ENCODE results near the gene FCGR3B. TPM values are rescaled to one million over a fixed set of nuclear protein-coding genes. Genes with fewer than 3 reads are reported as not detected.
"Not testable (repeated sequence)": the region's sequence is repeated elsewhere in the genome, so short reads cannot be mapped to it uniquely, and the experiment has no call there.

The FCGR3B gene
- total RNA-seq, 2 experiments from 2014 or later = not detected

GRCh38 chr1:161661660-161662311 is 30.8 kb upstream of the FCGR3B start:
- intact Hi-C loops (cut with DNase I, micrococcal nuclease); H3K27ac Mint-ChIP-seq; ATAC-seq; H3K27me3 Mint-ChIP-seq; CTCF ChIA-PET; H3K4me1 Mint-ChIP-seq; DNase-seq; H3K9me3 Mint-ChIP-seq (ENCODE audit: low read depth); H3K4me3 Mint-ChIP-seq; POLR2A ChIA-PET; H3K36me3 Mint-ChIP-seq (ENCODE audit: low read depth): not testable (repeated sequence)

- H3K36me3 Mint-ChIP-seq (ENCODE audit: low read depth); H3K4me1 Mint-ChIP-seq; H3K27me3 Mint-ChIP-seq; POLR2A ChIA-PET; H3K4me3 Mint-ChIP-seq; H3K27ac Mint-ChIP-seq; H3K9me3 Mint-ChIP-seq (ENCODE audit: low read depth); DNase-seq; ATAC-seq; CTCF ChIA-PET: not testable (repeated sequence)
- intact Hi-C loops (cut with DNase I, micrococcal nuclease) = loop anchor here in 1 of 2 experiments (10.0 kb wide), 1 partner anchor 94 kb away; no protein-coding TSS in a partner anchor
Measured at GRCh38 chr1:161658524-161658923, 27.5 kb upstream of the FCGR3B start.

GRCh38 chr1:161653971-161654370 is 23.0 kb upstream of the FCGR3B start:
- H3K36me3 Mint-ChIP-seq (ENCODE audit: low read depth); CTCF ChIA-PET; DNase-seq; H3K27ac Mint-ChIP-seq; H3K4me1 Mint-ChIP-seq; POLR2A ChIA-PET; H3K4me3 Mint-ChIP-seq; H3K9me3 Mint-ChIP-seq (ENCODE audit: low read depth); ATAC-seq: not testable (repeated sequence)
- H3K27me3 Mint-ChIP-seq = peaks cover 11% of the 10 kb centered on the region
- intact Hi-C loops (cut with DNase I, micrococcal nuclease) = loop anchor here in 1 of 2 experiments (10.0 kb wide), 1 partner anchor 89 kb away; no protein-coding TSS in a partner anchor

- H3K9me3 Mint-ChIP-seq (ENCODE audit: low read depth); CTCF ChIA-PET; POLR2A ChIA-PET; DNase-seq; ATAC-seq; H3K36me3 Mint-ChIP-seq (ENCODE audit: low read depth); H3K4me1 Mint-ChIP-seq; H3K27ac Mint-ChIP-seq; H3K4me3 Mint-ChIP-seq: not testable (repeated sequence)
- peaks cover 11% of the 10 kb centered on the region for H3K27me3 Mint-ChIP-seq
- intact Hi-C loops (cut with DNase I, micrococcal nuclease) = loop anchor here in 1 of 2 experiments (10.0 kb wide), 1 partner anchor 89 kb away; no protein-coding TSS in a partner anchor
Measured at GRCh38 chr1:161653541-161653940, 22.6 kb upstream of the FCGR3B start.

- CTCF ChIA-PET = interaction anchor here (0.9 kb wide), 1 partner anchor 160 kb away, joined by 3 read pairs; no protein-coding TSS in a partner anchor
- ATAC-seq = peak; percentile 47
- peaks cover 18% of the 10 kb centered on the region for H3K27me3 Mint-ChIP-seq
- H3K9me3 Mint-ChIP-seq (ENCODE audit: low read depth); H3K27ac Mint-ChIP-seq; POLR2A ChIA-PET; DNase-seq; H3K4me1 Mint-ChIP-seq; H3K36me3 Mint-ChIP-seq (ENCODE audit: low read depth); H3K4me3 Mint-ChIP-seq: not testable (repeated sequence)
- intact Hi-C loops (cut with DNase I, micrococcal nuclease) = loop anchor here (1.0 kb wide), 1 partner anchor 94 kb away; no protein-coding TSS in a partner anchor
Measured at GRCh38 chr1:161647507-161648360, 16.8 kb upstream of the FCGR3B start.

- H3K4me3 Mint-ChIP-seq; DNase-seq; intact Hi-C loops (cut with DNase I, micrococcal nuclease); H3K4me1 Mint-ChIP-seq; H3K27ac Mint-ChIP-seq; H3K27me3 Mint-ChIP-seq; ATAC-seq; CTCF ChIA-PET; H3K36me3 Mint-ChIP-seq (ENCODE audit: low read depth); H3K9me3 Mint-ChIP-seq (ENCODE audit: low read depth); POLR2A ChIA-PET: not testable (repeated sequence)
Measured at GRCh38 chr1:161644855-161645254, 13.9 kb upstream of the FCGR3B start.

- intact Hi-C loops (cut with DNase I, micrococcal nuclease); POLR2A ChIA-PET; ATAC-seq; CTCF ChIA-PET; H3K9me3 Mint-ChIP-seq (ENCODE audit: low read depth); DNase-seq; H3K27me3 Mint-ChIP-seq; H3K27ac Mint-ChIP-seq; H3K4me1 Mint-ChIP-seq; H3K36me3 Mint-ChIP-seq (ENCODE audit: low read depth); H3K4me3 Mint-ChIP-seq: not testable (repeated sequence)
Measured at GRCh38 chr1:161643481-161644208, 12.7 kb upstream of the FCGR3B start.

- POLR2A ChIA-PET, H3K27ac Mint-ChIP-seq: not testable (repeated sequence)
Measured at GRCh38 chr1:161642697-161643096, 11.7 kb upstream of the FCGR3B start.

GRCh38 chr1:161639203-161639602 is 8.2 kb upstream of the FCGR3B start:
- H3K4me3 Mint-ChIP-seq; H3K27ac Mint-ChIP-seq; intact Hi-C loops (cut with DNase I, micrococcal nuclease); H3K36me3 Mint-ChIP-seq (ENCODE audit: low read depth); H3K27me3 Mint-ChIP-seq; DNase-seq; H3K9me3 Mint-ChIP-seq (ENCODE audit: low read depth); CTCF ChIA-PET; ATAC-seq; POLR2A ChIA-PET: not testable (repeated sequence)
- peaks cover 12% of the 10 kb centered on the region for H3K4me1 Mint-ChIP-seq

More at GRCh38 chr1:161642697-161643096, 11.7 kb upstream of the FCGR3B start:
- H3K4me3 Mint-ChIP-seq; intact Hi-C loops (cut with DNase I, micrococcal nuclease); CTCF ChIA-PET; H3K27me3 Mint-ChIP-seq; H3K4me1 Mint-ChIP-seq; H3K36me3 Mint-ChIP-seq (ENCODE audit: low read depth); ATAC-seq; H3K9me3 Mint-ChIP-seq (ENCODE audit: low read depth); DNase-seq: not testable (repeated sequence)

GRCh38 chr1:161638251-161638993 is 7.4 kb upstream of the FCGR3B start:
- ATAC-seq; H3K27ac Mint-ChIP-seq; DNase-seq; H3K4me3 Mint-ChIP-seq; CTCF ChIA-PET; H3K36me3 Mint-ChIP-seq (ENCODE audit: low read depth); intact Hi-C loops (cut with DNase I, micrococcal nuclease); H3K9me3 Mint-ChIP-seq (ENCODE audit: low read depth); H3K27me3 Mint-ChIP-seq; POLR2A ChIA-PET: not testable (repeated sequence)
- H3K4me1 Mint-ChIP-seq = peaks cover 12% of the 10 kb centered on the region

GRCh38 chr1:161636976-161637375 is 6.0 kb upstream of the FCGR3B start:
- H3K4me3 Mint-ChIP-seq; intact Hi-C loops (cut with DNase I, micrococcal nuclease); POLR2A ChIA-PET: not testable (repeated sequence)

More at GRCh38 chr1:161636976-161637375, 6.0 kb upstream of the FCGR3B start:
- DNase-seq; H3K9me3 Mint-ChIP-seq (ENCODE audit: low read depth); CTCF ChIA-PET; H3K27me3 Mint-ChIP-seq; H3K4me1 Mint-ChIP-seq; ATAC-seq; H3K36me3 Mint-ChIP-seq (ENCODE audit: low read depth): not testable (repeated sequence)
- H3K27ac Mint-ChIP-seq = peak overlapping the region; percentile 58
